SU-DHL-6 (cell line): Measurements from ENCODE around the gene ITGAV.

ENCODE experiments used
- H2AFZ ChIP-seq: fragments of 200-600 bp; sonication (generic); 2 replicates; pipeline ENCODE4 v1.6.1; 2014; ENCODE audit warnings: low read depth, mild to moderate bottlenecking, moderate library complexity, mixed read lengths, antibody characterized with exemption, low read length; ENCODE audit not compliant: severe bottlenecking
- H3F3A ChIP-seq: fragments of 200-600 bp; shearing (Covaris generic); 2 replicates; pipeline ENCODE4 v1.6.0; 2016; ENCODE audit warnings: antibody characterized with exemption, mild to moderate bottlenecking; ENCODE audit not compliant: insufficient read depth
- H3K27ac ChIP-seq: fragments of 200-600 bp; sonication (generic); 2 replicates; pipeline ENCODE4 v1.5.1; 2016; ENCODE audit warnings: low read depth, mild to moderate bottlenecking, low read length, moderate library complexity, mixed read lengths
- H3K27me3 ChIP-seq: fragments of 200-600 bp; sonication (generic), shearing (Covaris generic); 2 replicates; pipeline ENCODE4 v1.6.0; 2014; ENCODE audit warnings: mild to moderate bottlenecking, low read length
- H3K36me3 ChIP-seq: fragments of 200-600 bp; sonication (generic); 2 replicates; pipeline ENCODE4 v1.6.1; 2014; ENCODE audit warnings: mild to moderate bottlenecking, low read length, mixed read lengths
- H3K4me2 ChIP-seq: fragments of 300-600, 200-600 bp; shearing (Covaris generic), sonication (generic); 2 replicates; pipeline ENCODE4 v1.6.0; 2014; ENCODE audit warnings: low read length, low read depth, mild to moderate bottlenecking; ENCODE audit not compliant: poor library complexity, severe bottlenecking
- H3K4me3 ChIP-seq: fragments of 200-600 bp; sonication (generic); 2 replicates; pipeline ENCODE4 v1.5.1; 2014; ENCODE audit warnings: antibody characterized with exemption, low read length, mild to moderate bottlenecking, mixed read lengths; ENCODE audit not compliant: insufficient read depth, poor library complexity, severe bottlenecking
- H3K79me2 ChIP-seq: fragments of 200-600 bp; sonication (generic); 2 replicates; pipeline ENCODE4 v1.6.1; 2014; ENCODE audit warnings: mild to moderate bottlenecking, low read length, moderate library complexity; ENCODE audit not compliant: insufficient read depth
- H3K9ac ChIP-seq: fragments of 200-600 bp; sonication (generic); 2 replicates; pipeline ENCODE4 v1.7.0; 2014; ENCODE audit warnings: mild to moderate bottlenecking, low read length
- H3K9me2 ChIP-seq: fragments of 200-600 bp; sonication (generic); replicated peaks from 2 replicates; pipeline ENCODE4 v1.6.1; 2014; ENCODE audit warnings: low read length; ENCODE audit not compliant: insufficient read depth
- H3K9me3 ChIP-seq: fragments of 200-600 bp; sonication (generic); 2 replicates; pipeline ENCODE4 v1.6.1; 2014; ENCODE audit warnings: low read length, mixed read lengths; ENCODE audit not compliant: insufficient read depth
- H4K20me1 ChIP-seq: fragments of 200-600 bp; sonication (generic); 2 replicates; pipeline ENCODE4 v1.6.1; 2014; ENCODE audit warnings: low read depth, mild to moderate bottlenecking, antibody characterized with exemption, low read length, moderate library complexity, mixed read lengths
- EZH2phosphoT487 ChIP-seq: fragments of 200-600 bp; sonication (generic), shearing (Covaris generic); conservative IDR thresholded peaks from 2 replicates; pipeline ENCODE4 v1.6.1; 2018; ENCODE audit warnings: mild to moderate bottlenecking, antibody characterized with exemption, low read length, moderate library complexity, mixed read lengths
- TF ChIP-seq, protein P1 (sequence below): fragments of 200-600 bp; sonication (generic); IDR thresholded peaks from one replicate; pipeline ENCODE4 v1.5.1; 2017; ENCODE audit warnings: antibody characterized with exemption, mild to moderate bottlenecking, low read length, moderate library complexity; ENCODE audit not compliant: insufficient read depth, poor library complexity, severe bottlenecking

ITGAV gene

DNA sequence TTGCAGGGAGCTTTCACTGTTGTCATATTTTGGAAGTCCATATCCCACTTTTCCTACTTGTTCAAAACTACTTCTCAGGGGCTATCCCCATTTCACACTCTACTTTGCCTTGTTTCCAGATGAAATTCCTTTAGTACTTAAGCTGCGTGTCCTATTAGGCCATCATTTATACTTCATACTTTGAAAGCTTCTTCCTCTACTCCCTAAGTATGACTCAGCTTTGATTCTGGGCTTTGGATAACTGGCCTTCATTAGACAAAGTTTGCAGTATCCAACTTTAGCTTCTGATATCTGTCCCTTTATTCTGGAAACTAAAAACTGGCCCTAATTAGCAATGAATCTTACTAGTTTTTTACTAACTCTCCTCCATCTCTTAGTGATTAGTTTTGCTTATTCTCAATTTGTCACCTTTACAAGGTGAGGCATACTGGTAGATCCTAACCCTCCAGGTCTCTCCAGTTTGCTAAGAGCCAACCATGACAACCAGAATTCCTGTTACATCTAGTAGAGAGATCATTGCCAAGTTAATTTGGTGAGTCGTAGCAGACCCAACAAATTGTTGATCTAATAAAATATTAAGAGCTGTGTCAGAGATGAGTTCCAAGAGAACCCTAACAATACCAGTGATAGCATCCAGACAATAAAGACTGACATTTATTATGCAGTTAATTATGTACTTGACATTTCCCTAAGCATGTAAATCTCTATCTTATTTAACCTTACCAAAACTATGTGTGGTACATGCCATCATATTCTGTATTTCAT is 31.2 kb upstream of the ITGAV start:
- TF ChIP-seq EZH2phosphoT487: no peak
- TF ChIP-seq, protein P1, sequence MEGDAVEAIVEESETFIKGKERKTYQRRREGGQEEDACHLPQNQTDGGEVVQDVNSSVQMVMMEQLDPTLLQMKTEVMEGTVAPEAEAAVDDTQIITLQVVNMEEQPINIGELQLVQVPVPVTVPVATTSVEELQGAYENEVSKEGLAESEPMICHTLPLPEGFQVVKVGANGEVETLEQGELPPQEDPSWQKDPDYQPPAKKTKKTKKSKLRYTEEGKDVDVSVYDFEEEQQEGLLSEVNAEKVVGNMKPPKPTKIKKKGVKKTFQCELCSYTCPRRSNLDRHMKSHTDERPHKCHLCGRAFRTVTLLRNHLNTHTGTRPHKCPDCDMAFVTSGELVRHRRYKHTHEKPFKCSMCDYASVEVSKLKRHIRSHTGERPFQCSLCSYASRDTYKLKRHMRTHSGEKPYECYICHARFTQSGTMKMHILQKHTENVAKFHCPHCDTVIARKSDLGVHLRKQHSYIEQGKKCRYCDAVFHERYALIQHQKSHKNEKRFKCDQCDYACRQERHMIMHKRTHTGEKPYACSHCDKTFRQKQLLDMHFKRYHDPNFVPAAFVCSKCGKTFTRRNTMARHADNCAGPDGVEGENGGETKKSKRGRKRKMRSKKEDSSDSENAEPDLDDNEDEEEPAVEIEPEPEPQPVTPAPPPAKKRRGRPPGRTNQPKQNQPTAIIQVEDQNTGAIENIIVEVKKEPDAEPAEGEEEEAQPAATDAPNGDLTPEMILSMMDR: no peak
- Histone ChIP-seq H3K27me3 (no peaks in the 10 kb centered on the region), H3K9me3 (no peaks in the 10 kb centered on the region), H3K9ac (no peak overlapping the region), H2AFZ (no peak overlapping the region), H3K4me2 (no peak overlapping the region), H3K27ac (no peak overlapping the region), H3K4me3 (no peak overlapping the region), H3F3A (no peaks in the 10 kb centered on the region), H3K79me2 (no peaks in the 10 kb centered on the region), H4K20me1 (no peaks in the 10 kb centered on the region), H3K36me3 (no peaks in the 10 kb centered on the region), H3K9me2 (no peaks in the 10 kb centered on the region; the same call in 1 of the 2 replicates)

DNA sequence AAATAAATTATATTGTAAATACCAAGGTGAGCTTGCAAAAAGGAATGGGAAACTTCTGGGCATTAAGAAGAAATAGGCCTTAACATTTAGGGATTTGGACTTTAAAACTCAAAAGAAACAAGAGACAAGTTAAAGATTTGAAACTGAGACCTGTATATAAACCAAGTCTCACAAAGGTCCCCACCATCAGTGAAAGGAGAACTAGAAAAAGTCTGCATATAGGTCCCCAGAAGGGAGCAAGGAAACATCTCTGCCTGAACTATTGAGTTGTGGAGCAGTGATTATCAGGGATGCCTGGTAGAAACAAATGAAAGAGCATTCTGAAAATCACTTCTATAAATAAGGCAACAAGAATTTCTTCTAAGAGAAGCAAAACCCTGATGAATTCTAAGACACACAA is 30.5 kb upstream of the ITGAV start:
- Histone ChIP-seq H3K36me3 (no peaks in the 10 kb centered on the region), H3K9me2 (no peaks in the 10 kb centered on the region; the same call in 1 of the 2 replicates), H4K20me1 (no peaks in the 10 kb centered on the region), H3K9me3 (no peaks in the 10 kb centered on the region), H3K4me2 (no peak overlapping the region), H3K79me2 (no peaks in the 10 kb centered on the region), H3K9ac (no peak overlapping the region), H3F3A (no peaks in the 10 kb centered on the region), H3K4me3 (no peak overlapping the region), H2AFZ (no peak overlapping the region), H3K27ac (no peak overlapping the region), H3K27me3 (no peaks in the 10 kb centered on the region)
- TF ChIP-seq, protein P1: no peak
- no peak for TF ChIP-seq EZH2phosphoT487

DNA sequence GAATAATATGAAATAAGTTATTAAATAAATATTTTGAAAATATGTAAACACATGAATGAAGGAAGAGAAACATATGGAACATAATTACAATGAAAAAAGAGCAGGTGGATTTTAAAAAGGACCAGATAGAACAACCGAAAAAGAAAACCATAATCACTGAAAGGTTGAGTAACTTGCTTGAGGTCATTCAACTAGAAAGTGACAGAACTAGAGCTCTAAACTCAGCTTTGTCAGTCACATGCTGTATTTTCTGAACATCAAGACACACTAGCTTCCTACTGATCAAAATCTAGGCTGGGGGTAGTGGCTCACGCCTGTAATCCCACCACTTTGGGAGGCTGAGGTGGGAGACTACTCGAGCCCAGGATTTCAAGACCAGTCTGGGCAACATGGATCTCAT is 30.0 kb upstream of the ITGAV start:
- Histone ChIP-seq H3K27ac (no peak overlapping the region), H3K36me3 (no peaks in the 10 kb centered on the region), H3K9me3 (no peaks in the 10 kb centered on the region), H3K9ac (no peak overlapping the region), H3K79me2 (no peaks in the 10 kb centered on the region), H3F3A (no peaks in the 10 kb centered on the region), H3K4me2 (no peak overlapping the region), H3K4me3 (no peak overlapping the region), H2AFZ (no peak overlapping the region), H4K20me1 (no peaks in the 10 kb centered on the region), H3K27me3 (no peaks in the 10 kb centered on the region), H3K9me2 (no peaks in the 10 kb centered on the region; the same call in 1 of the 2 replicates)
- no peak for TF ChIP-seq EZH2phosphoT487
- TF ChIP-seq, protein P1: no peak
